Thymus (tissue), 11 donors: ENCODE data around the gene USP34. TPM values are rescaled to one million over a fixed set of nuclear protein-coding genes. Genes with fewer than 3 reads are reported as not detected.
A peak's percentile ranks its signal among the peaks of the same experiment; 100 is the strongest.

Source experiments
- DNase-seq, 9 donors: peaks; one replicate each; pipeline ENCODE4 v3.0.0-alpha.2; 2013; ENCODE audit warnings: low spot score in 9 of 9, low read depth in 6 of 9, missing footprints in 1 of 9
- H3K27ac ChIP-seq, 2 donors: one replicate each; pipeline ENCODE4 v1.5.1; 2013; ENCODE audit warnings: control low read depth in 1 of 2, low read depth in 1 of 2, low read length in 1 of 2, mild to moderate bottlenecking in 1 of 2, moderate library complexity in 1 of 2
- H3K27me3 ChIP-seq, 2 donors: one replicate each; pipeline ENCODE4 v1.5.1; 2013; ENCODE audit warnings: low read length in 1 of 2; ENCODE audit not compliant: control insufficient read depth in 2 of 2, insufficient read depth in 1 of 2
- H3K36me3 ChIP-seq, 2 donors: one replicate each; pipeline ENCODE4 v1.5.1; 2013; ENCODE audit warnings: low read length in 1 of 2, mild to moderate bottlenecking in 1 of 2, moderate library complexity in 1 of 2; ENCODE audit not compliant: control insufficient read depth in 2 of 2, insufficient read depth in 2 of 2
- H3K4me1 ChIP-seq, 2 donors: one replicate each; pipeline ENCODE4 v1.5.1; 2013; ENCODE audit warnings: low read length in 2 of 2; ENCODE audit not compliant: control insufficient read depth in 2 of 2, insufficient read depth in 2 of 2
- H3K4me3 ChIP-seq, 2 donors: one replicate each; pipeline ENCODE4 v1.5.1; 2013; ENCODE audit warnings: low read length in 2 of 2, control low read depth in 1 of 2, mild to moderate bottlenecking in 1 of 2
- H3K9me3 ChIP-seq, 2 donors: one replicate each; pipeline ENCODE4 v1.5.1; 2013; ENCODE audit warnings: low read length in 1 of 2, mild to moderate bottlenecking in 1 of 2; ENCODE audit not compliant: control insufficient read depth in 2 of 2, insufficient read depth in 1 of 2
- WGBS: extraction: QIAGEN DNeasy Blood & Tissue Kit; methylation state at CpG from one replicate; pipeline ENCODE4 v1.1.7; 2013; 5-methylcytosine and 5-hydroxymethylcytosine counted together
- polyA plus RNA-seq: library from polyadenylated mRNA; stranded (reverse); fragments of 200-250 nt; gene quantifications from one replicate; pipeline ENCODE4 v1.2.3, GENCODE V29; 2013
- total RNA-seq: library from RNA; stranded (reverse); fragments of 120-200 nt; gene quantifications from one replicate; pipeline ENCODE4 v1.2.4, GENCODE V29; 2013
- donor health status: healthy.

USP34 gene
- total and polyA plus RNA-seq, 2 donors = 54.5 to 102 TPM

- DNase-seq = no peak
- 94% methylated on average over 3 of the region's 3 CpGs for WGBS
- Histone ChIP-seq H3K27me3 (no peaks in the 10 kb centered on the region), H3K9me3 (no peaks in the 10 kb centered on the region), H3K4me3 (no peak overlapping the region), H3K4me1 (no peaks in the 10 kb centered on the region), H3K27ac (no peak overlapping the region), H3K36me3 (peaks cover 11 to 22% of the 10 kb centered on the region in 2 donors)
These were observed 135.7 kb downstream of the USP34 start for GRCh38 chr2:61335187-61335586.

GRCh38 chr2:61334466-61334865, 136.4 kb downstream of the USP34 start:
- 87% methylated on average over 2 of the region's 2 CpGs for WGBS
- peaks cover 11 to 28% of the 10 kb centered on the region in 2 donors for H3K36me3 ChIP-seq
- no peak for DNase-seq
- H3K27me3 ChIP-seq = no peaks in the 10 kb centered on the region
- H3K9me3 ChIP-seq = no peaks in the 10 kb centered on the region
- no peaks in the 10 kb centered on the region for H3K4me1 ChIP-seq
- H3K27ac ChIP-seq = no peak overlapping the region
- no peak overlapping the region for H3K4me3 ChIP-seq

GRCh38 chr2:61328707-61329251, 142.1 kb downstream of the USP34 start:
- no peaks in the 10 kb centered on the region for H3K9me3 ChIP-seq
- H3K36me3 ChIP-seq = peaks cover 7 to 35% of the 10 kb centered on the region in 2 donors
- WGBS = 98% methylated on average over 11 of the region's 11 CpGs
- H3K27me3 ChIP-seq = no peaks in the 10 kb centered on the region
- H3K27ac ChIP-seq = no peak overlapping the region
- no peak overlapping the region for H3K4me3 ChIP-seq
- H3K4me1 ChIP-seq = no peaks in the 10 kb centered on the region
- peak in 1 of 9 donors; percentile 2 for DNase-seq

- Histone ChIP-seq H3K4me1 (no peaks in the 10 kb centered on the region), H3K27me3 (no peaks in the 10 kb centered on the region), H3K27ac (no peak overlapping the region), H3K9me3 (no peaks in the 10 kb centered on the region), H3K4me3 (no peak overlapping the region), H3K36me3 (peaks cover 7 to 34% of the 10 kb centered on the region in 2 donors)
- 87% methylated on average over 3 of the region's 3 CpGs for WGBS
- peak in 1 of 9 donors; percentile 10 for DNase-seq
These were observed 143.7 kb downstream of the USP34 start for GRCh38 chr2:61327173-61327572.

- peaks cover 7 to 39% of the 10 kb centered on the region in 2 donors for H3K36me3 ChIP-seq
These were observed 144.5 kb downstream of the USP34 start for GRCh38 chr2:61326423-61326822.

GRCh38 chr2:61320181-61320580, 150.7 kb downstream of the USP34 start:
- H3K27me3 ChIP-seq = no peaks in the 10 kb centered on the region
- H3K36me3 ChIP-seq = peaks cover 8 to 28% of the 10 kb centered on the region in 2 donors
- H3K4me3 ChIP-seq = no peak overlapping the region
- WGBS = 98% methylated on average over 3 of the region's 3 CpGs
- no peak overlapping the region for H3K27ac ChIP-seq
- H3K4me1 ChIP-seq = no peaks in the 10 kb centered on the region
- no peak for DNase-seq
- H3K9me3 ChIP-seq = no peaks in the 10 kb centered on the region

More at GRCh38 chr2:61326423-61326822, 144.5 kb downstream of the USP34 start:
- H3K4me3 ChIP-seq = no peak overlapping the region
- H3K4me1 ChIP-seq = no peaks in the 10 kb centered on the region
- no peak overlapping the region for H3K27ac ChIP-seq
- WGBS = 99% methylated on average over 3 of the region's 3 CpGs
- no peak for DNase-seq
- no peaks in the 10 kb centered on the region for H3K9me3 ChIP-seq
- H3K27me3 ChIP-seq = no peaks in the 10 kb centered on the region

DNA sequence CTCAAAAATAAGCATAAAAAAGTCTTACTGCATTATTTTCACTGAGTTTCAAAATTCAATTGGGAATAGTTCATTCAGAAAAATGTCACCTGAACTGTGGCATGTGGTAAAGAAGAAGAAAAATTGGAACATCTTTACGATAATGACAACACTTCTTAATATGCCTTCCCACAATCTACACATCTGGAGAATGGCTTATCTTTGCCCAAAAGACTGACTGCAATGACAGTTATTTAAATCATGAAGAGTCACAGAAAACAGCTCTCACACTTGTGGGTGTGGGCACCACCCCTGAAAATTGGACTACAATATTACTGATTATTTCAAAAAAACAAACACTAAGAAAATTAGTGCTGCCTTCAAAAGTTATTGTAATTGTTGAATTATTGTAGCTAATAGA, 152.3 kb downstream of the USP34 start:
- no peak for DNase-seq
- Histone ChIP-seq H3K4me1 (no peaks in the 10 kb centered on the region), H3K4me3 (no peak overlapping the region), H3K27me3 (no peaks in the 10 kb centered on the region), H3K36me3 (peaks cover 8 to 16% of the 10 kb centered on the region in 2 donors), H3K27ac (no peak overlapping the region), H3K9me3 (no peaks in the 10 kb centered on the region)
- 96% methylated on average over 1 of the region's 1 CpG for WGBS

DNA sequence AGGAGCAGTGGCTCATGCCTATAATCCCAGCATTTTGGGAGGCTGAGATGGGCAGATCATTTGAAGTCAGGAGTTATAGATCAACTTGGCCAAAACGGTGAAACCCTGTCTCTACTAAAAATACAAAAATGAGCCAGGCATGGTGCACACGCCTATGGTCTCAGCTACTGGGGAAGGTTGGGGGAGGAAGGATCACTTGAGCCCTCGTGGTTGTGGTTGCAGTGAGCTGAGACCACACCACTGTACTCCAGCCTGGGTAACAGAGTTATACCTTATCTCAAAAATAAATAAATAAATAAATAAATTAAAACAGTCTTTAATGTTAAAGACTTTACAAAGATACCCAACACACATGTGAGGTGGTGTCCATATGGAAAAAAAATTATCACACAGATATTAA, 174.9 kb downstream of the USP34 start:
- no peaks in the 10 kb centered on the region for H3K4me1 ChIP-seq
- DNase-seq = no peak
- peaks cover 15 to 48% of the 10 kb centered on the region in 2 donors for H3K36me3 ChIP-seq
- H3K27ac ChIP-seq = no peak overlapping the region
- no peaks in the 10 kb centered on the region for H3K9me3 ChIP-seq
- no peaks in the 10 kb centered on the region for H3K27me3 ChIP-seq
- H3K4me3 ChIP-seq = no peak overlapping the region
- WGBS = 89% methylated on average over 3 of the region's 3 CpGs

- Histone ChIP-seq H3K27ac (no peak overlapping the region), H3K36me3 (peaks cover 10 to 44% of the 10 kb centered on the region in 2 donors)
- WGBS = 88% methylated on average over 5 of the region's 5 CpGs
These were observed 178.9 kb downstream of the USP34 start for GRCh38 chr2:61291851-61292575.

More at GRCh38 chr2:61291851-61292575, 178.9 kb downstream of the USP34 start:
- no peaks in the 10 kb centered on the region for H3K4me1 ChIP-seq
- no peak overlapping the region for H3K4me3 ChIP-seq
- no peak for DNase-seq
- H3K9me3 ChIP-seq = no peaks in the 10 kb centered on the region
- no peaks in the 10 kb centered on the region for H3K27me3 ChIP-seq
